ENCODE data around the gene TTN. TPM values are rescaled to one million over a fixed set of nuclear protein-coding genes. Genes with fewer than 3 reads are reported as not detected.

The TTN gene
- total RNA-seq, 1 donor from 2014 or later: 1.3 TPM

GRCh38 chr2:178632729-178633128, 174.5 kb downstream of the TTN start:
- Histone ChIP-seq H3K4me3 (no peak overlapping the region), H3K9ac (no peak overlapping the region), H3K4me2 (no peak overlapping the region), H3K9me3 (ENCODE audit: low read depth) (no peaks in the 10 kb centered on the region), H3K4me1 (peaks cover under 1% of the 10 kb centered on the region), H3K79me2 (ENCODE audit: low read depth) (no peaks in the 10 kb centered on the region), H3K27me3 (no peaks in the 10 kb centered on the region), H2AFZ (replicated peaks) (no peak overlapping the region), H3K36me3 (no peaks in the 10 kb centered on the region), H3F3A (ENCODE audit: low read depth) (no peaks in the 10 kb centered on the region), H4K20me1 (ENCODE audit: low read depth) (no peaks in the 10 kb centered on the region), H3K27ac (no peak overlapping the region)
- H3K4me1 Mint-ChIP-seq: peaks cover 2% of the 10 kb centered on the region
- H3K4me3 Mint-ChIP-seq: no peak overlapping the region
- H3K9me3 Mint-ChIP-seq: no peaks in the 10 kb centered on the region
- H3K36me3 Mint-ChIP-seq: no peaks in the 10 kb centered on the region
- peaks cover 2% of the 10 kb centered on the region for H3K27me3 Mint-ChIP-seq (ENCODE audit: insufficient read depth, low read depth)
- no peak for TF ChIP-seq CTCF (IDR thresholded peaks at IDR 0.05)
- no peak for TF ChIP-seq EZH2 (IDR thresholded peaks at IDR 0.05)
- no peak for TF ChIP-seq EZH2phosphoT487 (IDR thresholded peaks at IDR 0.05)
- no peak overlapping the region for H3K27ac Mint-ChIP-seq
- no peak for DNase-seq (ENCODE audit: low spot score)

- H3K27ac Mint-ChIP-seq: no peak overlapping the region
- no peaks in the 10 kb centered on the region for H3F3A ChIP-seq (ENCODE audit: low read depth)
- H3K4me3 Mint-ChIP-seq: no peak overlapping the region
- H3K4me2 ChIP-seq: no peak overlapping the region
- H3K36me3 Mint-ChIP-seq: no peaks in the 10 kb centered on the region
- no peak overlapping the region for H3K4me3 ChIP-seq
- no peaks in the 10 kb centered on the region for H3K9me3 Mint-ChIP-seq
- no peaks in the 10 kb centered on the region for H3K9me3 ChIP-seq (ENCODE audit: low read depth)
- no peaks in the 10 kb centered on the region for H3K79me2 ChIP-seq (ENCODE audit: low read depth)
- no peaks in the 10 kb centered on the region for H3K27me3 ChIP-seq
- no peak for DNase-seq (ENCODE audit: low spot score)
- H2AFZ ChIP-seq (replicated peaks): no peak overlapping the region
- no peak overlapping the region for H3K27ac ChIP-seq
- H3K36me3 ChIP-seq: no peaks in the 10 kb centered on the region
- H3K4me1 Mint-ChIP-seq: peaks cover 2% of the 10 kb centered on the region
- H3K9ac ChIP-seq: no peak overlapping the region
- peaks cover 2% of the 10 kb centered on the region for H3K27me3 Mint-ChIP-seq (ENCODE audit: insufficient read depth, low read depth)
- no peak for TF ChIP-seq EZH2phosphoT487 (IDR thresholded peaks at IDR 0.05)
- TF ChIP-seq EZH2 (IDR thresholded peaks at IDR 0.05): no peak
- TF ChIP-seq CTCF (IDR thresholded peaks at IDR 0.05): no peak
- H3K4me1 ChIP-seq: peaks cover 8% of the 10 kb centered on the region
- H4K20me1 ChIP-seq (ENCODE audit: low read depth): no peaks in the 10 kb centered on the region
Measured at GRCh38 chr2:178630581-178630980, 176.6 kb downstream of the TTN start.

GRCh38 chr2:178629463-178629862, 177.8 kb downstream of the TTN start:
- Histone ChIP-seq H3K9me3 (ENCODE audit: low read depth) (no peaks in the 10 kb centered on the region), H3K4me1 (peaks cover 8% of the 10 kb centered on the region), H3K4me2 (no peak overlapping the region), H3F3A (ENCODE audit: low read depth) (no peaks in the 10 kb centered on the region), H2AFZ (replicated peaks) (no peak overlapping the region), H3K79me2 (ENCODE audit: low read depth) (no peaks in the 10 kb centered on the region), H3K4me3 (no peak overlapping the region), H4K20me1 (ENCODE audit: low read depth) (no peaks in the 10 kb centered on the region), H3K9ac (no peak overlapping the region), H3K27ac (no peak overlapping the region), H3K27me3 (no peaks in the 10 kb centered on the region), H3K36me3 (no peaks in the 10 kb centered on the region)
- Mint-ChIP-seq H3K36me3 (no peaks in the 10 kb centered on the region), H3K9me3 (no peaks in the 10 kb centered on the region), H3K27ac (no peak overlapping the region), H3K4me1 (peaks cover 2% of the 10 kb centered on the region), H3K4me3 (no peak overlapping the region), H3K27me3 (ENCODE audit: insufficient read depth, low read depth) (peaks cover 2% of the 10 kb centered on the region)
- DNase-seq (ENCODE audit: low spot score): no peak
- TF ChIP-seq CTCF (IDR thresholded peaks at IDR 0.05) (no peak), EZH2 (IDR thresholded peaks at IDR 0.05) (no peak), EZH2phosphoT487 (IDR thresholded peaks at IDR 0.05) (no peak)
